GM19099 (cell line): ENCODE data around the gene UBA7.

Experiments used
- POLR2A ChIP-seq: IDR thresholded peaks from 3 replicates; pipeline ENCODE4 v1.6.1; 2011; ENCODE audit warnings: low read depth; ENCODE audit not compliant: insufficient read length; ENCODE audit errors: extremely low read depth

The UBA7 gene

GRCh38 chr3:49772703-49773102 is 41.0 kb downstream of the UBA7 start:
- TF ChIP-seq POLR2A, result no peak

- no peak for TF ChIP-seq POLR2A
These were observed 42.3 kb downstream of the UBA7 start for GRCh38 chr3:49771340-49771938.

GRCh38 chr3:49769926-49770325 is 43.8 kb downstream of the UBA7 start:
- no peak for TF ChIP-seq POLR2A

GRCh38 chr3:49769286-49769915 is 44.4 kb downstream of the UBA7 start:
- TF ChIP-seq POLR2A, result no peak

GRCh38 chr3:49763981-49764380 is 49.8 kb downstream of the UBA7 start:
- no peak for TF ChIP-seq POLR2A

- no peak for TF ChIP-seq POLR2A
These were observed 52.1 kb downstream of the UBA7 start for GRCh38 chr3:49761661-49762060.

- TF ChIP-seq POLR2A, result no peak
These were observed 54.5 kb downstream of the UBA7 start for GRCh38 chr3:49759226-49759625.

GRCh38 chr3:49757197-49757596 is 56.6 kb downstream of the UBA7 start:
- no peak for TF ChIP-seq POLR2A

GRCh38 chr3:49756036-49756435 is 57.7 kb downstream of the UBA7 start:
- TF ChIP-seq POLR2A, result no peak
